ENCODE measurements around the gene TXN2. TPM values are rescaled to one million over a fixed set of nuclear protein-coding genes. Genes with fewer than 3 reads are reported as not detected.

The TXN2 gene
- polyA plus RNA-seq, 1 experiment: 157 TPM

- Histone ChIP-seq H3K27ac (ENCODE audit: low read depth, low read length) (no peak overlapping the region), H3K9me3 (ENCODE audit: control insufficient read depth, insufficient read depth, low read length) (peaks cover 5% of the 10 kb centered on the region), H3K4me3 (ENCODE audit: low read depth, low read length) (no peak overlapping the region), H3K27me3 (ENCODE audit: control insufficient read depth, insufficient read depth, low read length) (no peaks in the 10 kb centered on the region)
- POLR2A ChIA-PET: interaction anchor here (0.7 kb wide), 1 partner anchor 27 kb away, joined by 4 read pairs; no protein-coding TSS in a partner anchor
- CTCF ChIA-PET: no interaction called here
- TF ChIP-seq CTCF (IDR thresholded peaks at IDR 0.05; ENCODE audit: low read depth, low read length): no peak
- DNase-seq (ENCODE audit: low read depth, low spot score): no peak
Measured at GRCh38 chr22:36447632-36448031, 33.8 kb downstream of the TXN2 start.

- DNase-seq (ENCODE audit: low read depth, low spot score): peak; percentile 94
- peaks cover 5% of the 10 kb centered on the region for H3K9me3 ChIP-seq (ENCODE audit: control insufficient read depth, insufficient read depth, low read length)
- no peaks in the 10 kb centered on the region for H3K27me3 ChIP-seq (ENCODE audit: control insufficient read depth, insufficient read depth, low read length)
- H3K4me3 ChIP-seq (ENCODE audit: low read depth, low read length): no peak overlapping the region
- CTCF ChIA-PET: interaction anchor here (1.3 kb wide), 1 partner anchor 25 kb away, joined by 5 read pairs; no protein-coding TSS in a partner anchor
- TF ChIP-seq CTCF (IDR thresholded peaks at IDR 0.05; ENCODE audit: low read depth, low read length): no peak
- POLR2A ChIA-PET: interaction anchor here (0.6 to 1.9 kb wide), 12 partner anchors 10 to 80 kb away, joined by 3 to 20 read pairs (median 4); partner anchors contain the start of gene MYH9
- H3K27ac ChIP-seq (ENCODE audit: low read depth, low read length): peak overlapping the region; percentile 92
Measured at GRCh38 chr22:36445158-36445668, 36.2 kb downstream of the TXN2 start.

- H3K9me3 ChIP-seq (ENCODE audit: control insufficient read depth, insufficient read depth, low read length): peaks cover 5% of the 10 kb centered on the region; the same call in 1 of the 2 replicates
- DNase-seq (ENCODE audit: low read depth, low spot score): no peak
- CTCF ChIA-PET: interaction anchor here (0.9 kb wide), 1 partner anchor 25 kb away, joined by 3 read pairs; no protein-coding TSS in a partner anchor
- H3K4me3 ChIP-seq (ENCODE audit: low read depth, low read length): no peak overlapping the region
- H3K27ac ChIP-seq (ENCODE audit: low read depth, low read length): no peak overlapping the region
- TF ChIP-seq CTCF (IDR thresholded peaks at IDR 0.05; ENCODE audit: low read depth, low read length): no peak
- H3K27me3 ChIP-seq (ENCODE audit: control insufficient read depth, insufficient read depth, low read length): no peaks in the 10 kb centered on the region
- POLR2A ChIA-PET: interaction anchor here (0.7 to 4.4 kb wide), 2 partner anchors 56 to 73 kb away, joined by 15 to 20 read pairs; partner anchors contain the start of gene MYH9
Measured at GRCh38 chr22:36443198-36443770, 38.2 kb downstream of the TXN2 start.

- H3K27ac ChIP-seq (ENCODE audit: low read depth, low read length): no peak overlapping the region
- CTCF ChIA-PET: interaction anchor here (0.6 to 0.9 kb wide), 3 partner anchors 26 to 1340 kb away, joined by 3 read pairs; no protein-coding TSS in a partner anchor
- H3K27me3 ChIP-seq (ENCODE audit: control insufficient read depth, insufficient read depth, low read length): no peaks in the 10 kb centered on the region
- peaks cover 5% of the 10 kb centered on the region; the same call in 1 of the 2 replicates for H3K9me3 ChIP-seq (ENCODE audit: control insufficient read depth, insufficient read depth, low read length)
- POLR2A ChIA-PET: interaction anchor here (0.6 to 4.4 kb wide), 2 partner anchors 55 to 84 kb away, joined by 4 to 20 read pairs; partner anchors contain the start of gene MYH9
- no peak for DNase-seq (ENCODE audit: low read depth, low spot score)
- no peak for TF ChIP-seq CTCF (IDR thresholded peaks at IDR 0.05; ENCODE audit: low read depth, low read length)
- H3K4me3 ChIP-seq (ENCODE audit: low read depth, low read length): no peak overlapping the region
Measured at GRCh38 chr22:36442506-36443197, 38.8 kb downstream of the TXN2 start.
